ENCODE data around the gene TRIP11. TPM values are rescaled to one million over a fixed set of nuclear protein-coding genes. Genes with fewer than 3 reads are reported as not detected.

The TRIP11 gene
- total RNA-seq, 3 donors from 2014 or later (not counting 1 experiment from before 2014, with no cell fraction given) = 42.9 to 63.6 (median 49.8) TPM

DNA sequence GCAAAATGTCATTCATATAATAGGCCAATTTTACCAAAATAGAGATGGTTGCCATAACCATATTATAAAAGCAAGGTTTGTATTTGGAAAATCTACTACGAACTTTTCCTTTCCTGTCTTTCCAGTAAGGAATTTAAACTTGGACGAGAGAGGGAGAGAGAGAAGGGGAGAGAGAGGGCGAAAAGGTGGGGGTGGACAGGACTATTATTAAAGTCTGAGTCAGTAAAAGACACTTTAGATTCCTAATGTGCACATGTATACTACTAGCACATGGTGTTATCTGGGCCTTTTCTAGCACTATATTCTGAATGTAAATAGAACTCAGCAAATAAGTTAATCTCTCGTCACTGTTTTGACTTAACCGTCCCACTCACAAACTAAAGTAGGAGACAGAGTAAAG is 62.0 kb downstream of the TRIP11 start:
- no peaks in the 10 kb centered on the region for H3K9me3 ChIP-seq (ENCODE audit: control insufficient read depth, insufficient read depth, low read length)
- ATAC-seq (no peak), DNase-seq (no peak)
- no peaks in the 10 kb centered on the region for H3K27me3 Mint-ChIP-seq (ENCODE audit: low read depth in 2 of 2)
- no peak overlapping the region for H3K27ac Mint-ChIP-seq
- peaks cover 34% of the 10 kb centered on the region for H3K36me3 ChIP-seq (ENCODE audit: control insufficient read depth, insufficient read depth, low read length)
- H3K27me3 ChIP-seq (ENCODE audit: control insufficient read depth, insufficient read depth, low read length) = no peaks in the 10 kb centered on the region
- no peaks in the 10 kb centered on the region for H3K4me1 ChIP-seq (ENCODE audit: control insufficient read depth, insufficient read depth, low read length)
- H3K4me1 Mint-ChIP-seq = peaks cover 0 to under 1% of the 10 kb centered on the region in 2 donors
- H3K4me3 ChIP-seq (ENCODE audit: low read length) = no peak overlapping the region
- TF ChIP-seq CTCF (IDR thresholded peaks at IDR 0.05) = no peak
- peaks cover 12% of the 10 kb centered on the region for H3K36me3 Mint-ChIP-seq
- intact Hi-C loops (cut with micrococcal nuclease) = no loop called here
- no peaks in the 10 kb centered on the region for H3K9me3 Mint-ChIP-seq
- H3K4me3 Mint-ChIP-seq = no peak overlapping the region
- H3K27ac ChIP-seq (ENCODE audit: low read length) = no peak overlapping the region
- WGBS (ENCODE audit: insufficient coverage) = 100% methylated on average over 4 of the region's 5 CpGs

- no peaks in the 10 kb centered on the region for H3K27me3 Mint-ChIP-seq (ENCODE audit: low read depth in 2 of 2)
Observed at GRCh38 chr14:91975763-91976162, 64.1 kb downstream of the TRIP11 start.

GRCh38 chr14:91971188-91971778 is 68.6 kb downstream of the TRIP11 start:
- no peaks in the 10 kb centered on the region for H3K27me3 ChIP-seq (ENCODE audit: control insufficient read depth, insufficient read depth, low read length)
- Mint-ChIP-seq H3K27ac (peak overlapping the region in 1 of 2 donors; percentile 3), H3K4me1 (peaks cover 9 to 11% of the 10 kb centered on the region in 2 donors), H3K36me3 (peaks cover 12% of the 10 kb centered on the region), H3K27me3 (ENCODE audit: low read depth in 2 of 2) (no peaks in the 10 kb centered on the region), H3K9me3 (no peaks in the 10 kb centered on the region), H3K4me3 (no peak overlapping the region)
- no peaks in the 10 kb centered on the region for H3K9me3 ChIP-seq (ENCODE audit: control insufficient read depth, insufficient read depth, low read length)
- H3K27ac ChIP-seq (ENCODE audit: low read length) = no peak overlapping the region
- peaks cover 8% of the 10 kb centered on the region for H3K4me1 ChIP-seq (ENCODE audit: control insufficient read depth, insufficient read depth, low read length)
- DNase-seq = no peak
- WGBS (ENCODE audit: insufficient coverage) = 93% methylated on average over 2 of the region's 2 CpGs
- peaks cover 51% of the 10 kb centered on the region for H3K36me3 ChIP-seq (ENCODE audit: control insufficient read depth, insufficient read depth, low read length)
- no peak for ATAC-seq
- H3K4me3 ChIP-seq (ENCODE audit: low read length) = no peak overlapping the region
- TF ChIP-seq CTCF (IDR thresholded peaks at IDR 0.05) = no peak
- intact Hi-C loops (cut with micrococcal nuclease) = no loop called here

More at GRCh38 chr14:91975763-91976162, 64.1 kb downstream of the TRIP11 start:
- TF ChIP-seq CTCF (IDR thresholded peaks at IDR 0.05) = no peak
- no peaks in the 10 kb centered on the region for H3K9me3 ChIP-seq (ENCODE audit: control insufficient read depth, insufficient read depth, low read length)
- intact Hi-C loops (cut with micrococcal nuclease) = no loop called here
- DNase-seq (no peak), ATAC-seq (no peak)
- H3K4me3 Mint-ChIP-seq = no peak overlapping the region
- no peaks in the 10 kb centered on the region for H3K4me1 Mint-ChIP-seq
- H3K27ac ChIP-seq (ENCODE audit: low read length) = no peak overlapping the region
- no peaks in the 10 kb centered on the region for H3K4me1 ChIP-seq (ENCODE audit: control insufficient read depth, insufficient read depth, low read length)
- H3K27ac Mint-ChIP-seq = no peak overlapping the region
- no peaks in the 10 kb centered on the region for H3K9me3 Mint-ChIP-seq
- H3K36me3 ChIP-seq (ENCODE audit: control insufficient read depth, insufficient read depth, low read length) = peaks cover 43% of the 10 kb centered on the region
- H3K4me3 ChIP-seq (ENCODE audit: low read length) = no peak overlapping the region
- H3K27me3 ChIP-seq (ENCODE audit: control insufficient read depth, insufficient read depth, low read length) = no peaks in the 10 kb centered on the region
- H3K36me3 Mint-ChIP-seq = peaks cover 12% of the 10 kb centered on the region

DNA sequence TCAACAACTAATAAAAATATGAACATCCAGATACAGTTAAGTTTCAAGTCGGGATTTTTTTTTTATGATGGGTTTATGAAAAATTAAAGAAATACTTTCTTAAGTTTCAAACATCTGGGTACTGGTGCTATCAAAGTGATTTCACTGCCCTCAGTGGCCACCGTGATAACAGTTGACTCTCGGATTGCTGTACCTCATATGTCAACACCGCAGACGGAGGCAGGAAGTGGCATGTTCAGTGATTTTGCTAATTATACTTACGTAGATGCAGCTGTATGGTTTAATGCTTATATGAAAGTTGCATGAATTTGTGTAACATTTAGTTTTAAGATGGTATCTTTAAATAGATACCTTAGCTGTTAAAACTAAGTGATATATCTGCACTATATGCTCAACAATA is 71.6 kb downstream of the TRIP11 start:
- Histone ChIP-seq H3K9me3 (ENCODE audit: control insufficient read depth, insufficient read depth, low read length) (no peaks in the 10 kb centered on the region), H3K4me1 (ENCODE audit: control insufficient read depth, insufficient read depth, low read length) (peaks cover 8% of the 10 kb centered on the region), H3K27ac (ENCODE audit: low read length) (no peak overlapping the region), H3K4me3 (ENCODE audit: low read length) (no peak overlapping the region), H3K36me3 (ENCODE audit: control insufficient read depth, insufficient read depth, low read length) (peaks cover 31% of the 10 kb centered on the region), H3K27me3 (ENCODE audit: control insufficient read depth, insufficient read depth, low read length) (no peaks in the 10 kb centered on the region)
- H3K9me3 Mint-ChIP-seq = no peaks in the 10 kb centered on the region
- H3K4me3 Mint-ChIP-seq = peak overlapping the region; percentile 33
- H3K4me1 Mint-ChIP-seq = peaks cover 9 to 11% of the 10 kb centered on the region in 2 donors
- 16% methylated on average over 5 of the region's 6 CpGs for WGBS (ENCODE audit: insufficient coverage)
- peaks cover 7% of the 10 kb centered on the region for H3K36me3 Mint-ChIP-seq
- no peak for TF ChIP-seq CTCF (IDR thresholded peaks at IDR 0.05)
- intact Hi-C loops (cut with micrococcal nuclease) = no loop called here
- no peaks in the 10 kb centered on the region for H3K27me3 Mint-ChIP-seq (ENCODE audit: low read depth in 2 of 2)
- DNase-seq (peak; percentile 22 to 70), ATAC-seq (peak; percentile 91 to 100 (median 94))
- peak overlapping the region; percentile 83 to 88 for H3K27ac Mint-ChIP-seq

Measured in natural killer cell (primary cell).